Right lobe of liver (tissue), 4 donors: Measurements from ENCODE around the gene WDR35.

Source experiments
- CTCF ChIP-seq, 4 donors: fragments of 200-600 bp in 3 of 4; fragments of 450-650 bp in 1 of 4; IDR thresholded peaks; one replicate each; pipeline versions ENCODE4 v1.5.1 to v1.8.0; 2016 to 2022; ENCODE audit warnings: antibody characterized with exemption in 4 of 4, mild to moderate bottlenecking in 2 of 4
- POLR2A ChIP-seq: fragments of 450-650 bp; IDR thresholded peaks from one replicate; pipeline ENCODE4 v1.6.1; 2017; ENCODE audit warnings: antibody characterized with exemption, mild to moderate bottlenecking
- donor health status: DM: no; HTN: no; CAD: no.
- donor health status: DM: no; HTN: no; CAD: no.
- donor health status: DM: no; HTN: yes; CAD: no.

- TF ChIP-seq CTCF (IDR thresholded peaks at IDR 0.05) (no peak), POLR2A (no peak)
Measured at GRCh38 chr2:19887510-19887909, 102.4 kb downstream of the WDR35 start.
